HepG2 (cell line): Measurements from ENCODE around the gene BCAP29. TPM values are rescaled to one million over a fixed set of nuclear protein-coding genes. Genes with fewer than 3 reads are reported as not detected.
"Not testable (repeated sequence)": the region's sequence is repeated elsewhere in the genome, so short reads cannot be mapped to it uniquely, and the experiment has no call there.

Experiments used
- ATAC-seq: fragments of 200-7000 bp; cut with Tn5 transposase; 3 replicates; pipeline ENCODE4 v1.9.1; 2020; ENCODE audit warnings: mild to moderate bottlenecking, moderate library complexity
- BruUV-seq: library from RNA; stranded (reverse); fragments of 400-500 nt; replicated peaks from 2 replicates; lab custom pipeline; 2021; lab: Mats Ljungman, UMichigan
- CTCF ChIA-PET: fragments of 300-600 bp; formaldehyde crosslinking; extraction: SDS; loops from one replicate; lab custom pipeline; 2021; ENCODE audit warnings: low total read pairs, inconsistent platforms, low intra/inter-chr PET ratio; lab: Yijun Ruan, JAX
- POLR2A ChIA-PET: fragments of 350-600 bp; sonication (Branson Sonifier 250); formaldehyde crosslinking; loops from one replicate; lab custom pipeline; 2020; ENCODE audit warnings: antibody characterized with exemption, inconsistent platforms; lab: Yijun Ruan, JAX
- DNase-seq: peaks from one replicate; pipeline ENCODE4 v3.0.0-alpha.2; 2015; ENCODE audit warnings: low spot score
- FAIRE-seq: peaks from 3 replicates; lab custom pipeline; 2011; peaks lifted over from hg19 to GRCh38; lab: Jason Lieb, UNC
- H2AFZ ChIP-seq: one replicate; pipeline ENCODE4 v1.6.1; 2011; ENCODE audit warnings: low read length, inconsistent platforms
- H3K27ac ChIP-seq: fragments of 300-600 bp; 3 replicates; pipeline ENCODE4 v1.8.0; 2011; ENCODE audit warnings: mixed run types, mild to moderate bottlenecking, mixed read lengths, low read length, inconsistent platforms; ENCODE audit not compliant: insufficient read depth; ENCODE audit errors: extremely low read length
- H3K27me3 ChIP-seq, 2 experiments: fragments of 200-600 bp in 1 of 2; 2 replicates in 1 of 2; 3 replicates in 1 of 2; pipeline versions ENCODE4 v1.6.0 to v1.8.0; 2011; ENCODE audit warnings: low read length in 2 of 2, mild to moderate bottlenecking in 2 of 2, moderate library complexity in 2 of 2, inconsistent platforms in 1 of 2; ENCODE audit not compliant: insufficient read depth in 2 of 2, control insufficient read depth in 1 of 2
- H3K36me3 ChIP-seq, 2 experiments: fragments of 200-600 bp in 1 of 2; replicated peaks in 1 of 2; 2 replicates in 1 of 2; 3 replicates in 1 of 2; pipeline versions ENCODE4 v1.5.1 to v1.8.0; 2011; ENCODE audit warnings: low read length in 2 of 2, inconsistent platforms in 1 of 2; ENCODE audit not compliant: insufficient read depth in 2 of 2, control insufficient read depth in 1 of 2
- H3K4me1 ChIP-seq: 2 replicates; pipeline ENCODE4 v1.5.1; 2012; ENCODE audit warnings: low read length, inconsistent platforms; ENCODE audit not compliant: insufficient read depth
- H3K4me2 ChIP-seq: 2 replicates; pipeline ENCODE4 v1.6.0; 2011; ENCODE audit warnings: low read depth, low read length, inconsistent platforms
- H3K4me3 ChIP-seq, 3 experiments: fragments of 200-600 bp in 1 of 3; sonication (generic), shearing (Covaris generic) in 1 of 3; replicated peaks in 1 of 3; 2 replicates each; pipeline ENCODE4 v1.5.1; 2011 to 2016; ENCODE audit warnings: low read length in 3 of 3, inconsistent platforms in 2 of 3, low read depth in 2 of 3, mild to moderate bottlenecking in 2 of 3, control low read depth in 1 of 3, mixed read lengths in 1 of 3; ENCODE audit not compliant: insufficient read depth in 1 of 3
- H3K79me2 ChIP-seq: one replicate; pipeline ENCODE4 v1.6.1; 2011; ENCODE audit warnings: low read length, inconsistent platforms; ENCODE audit not compliant: insufficient read depth
- H3K9ac ChIP-seq: 2 replicates; pipeline ENCODE4 v1.6.0; 2011; ENCODE audit warnings: mild to moderate bottlenecking, low read depth, low read length, inconsistent platforms; ENCODE audit not compliant: insufficient read depth
- H3K9me3 ChIP-seq: 2 replicates; pipeline ENCODE4 v1.5.1; 2012; ENCODE audit warnings: mild to moderate bottlenecking, low read length
- H4K20me1 ChIP-seq: 2 replicates; pipeline ENCODE4 v1.6.0; 2011; ENCODE audit warnings: inconsistent platforms, mild to moderate bottlenecking, low read length, moderate library complexity; ENCODE audit not compliant: insufficient read depth
- CHD2 ChIP-seq: IDR thresholded peaks from 2 replicates; pipeline ENCODE4 v1.6.1; 2011; ENCODE audit warnings: low read depth, low read length, improper control_type of control experiment
- ZEB1 ChIP-seq: IDR thresholded peaks from 2 replicates; pipeline ENCODE4 v1.6.1; 2012; ENCODE audit warnings: mild to moderate bottlenecking, low read depth, inconsistent platforms; ENCODE audit not compliant: insufficient replicate concordance
- ZFP36L1 ChIP-seq: sonication (generic); formaldehyde crosslinking; IDR thresholded peaks from 2 replicates; pipeline ENCODE4 v1.8.0; 2022; ENCODE audit warnings: mild to moderate bottlenecking, missing genetic modification reagents, moderate library complexity
- ZNF17 ChIP-seq: sonication (generic); formaldehyde crosslinking; IDR thresholded peaks from 2 replicates; pipeline ENCODE4 v1.5.0; 2020; ENCODE audit warnings: mild to moderate bottlenecking, missing genetic modification reagents
- WGBS: methylation state at CpG from one replicate; pipeline ENCODE4 v1.1.6; 2017; ENCODE audit warnings: low lambda C conversion rate; 5-methylcytosine and 5-hydroxymethylcytosine counted together
- in situ Hi-C: cut with HindIII; loops from 2 replicates; pipeline ENCODE4 v1.10.0; 2017; ENCODE audit warnings: low pct_unique_long_range_greater_than_20kb; ENCODE audit not compliant: extremely low pct_ligation_motif_present
- intact Hi-C: fragments of 100-400 bp; cut with micrococcal nuclease; formaldehyde crosslinking; loops from one replicate; pipeline ENCODE4 v1.10.0; 2022; ENCODE audit not compliant: unreplicated experiment
- polyA plus RNA-seq, 8 experiments: library from polyadenylated mRNA; depleted of rRNA in 3 of 8; stranded (reverse) in 7 of 8; unstranded in 1 of 8; fragments of >200 nt; fragmentation: Illumina TruSeq in 4 of 8; extraction: Trizol in 4 of 8; gene quantifications; 2 replicates each; pipeline versions ENCODE4 v1.2.1 to v1.2.3, GENCODE V29; 2011 to 2016; ENCODE audit warnings: low read depth in 4 of 8, missing spikeins in 1 of 8, mixed read lengths in 1 of 8; ENCODE audit not compliant: insufficient read depth in 1 of 8
- total RNA-seq, 5 experiments: library from RNA; depleted of rRNA; stranded (reverse); fragments of >200 nt; fragmentation: Illumina TruSeq; extraction: Trizol; gene quantifications; 2 replicates each; pipeline ENCODE4 v1.2.3, GENCODE V29; 2016; ENCODE audit warnings: low read depth in 1 of 5
- TF ChIP-seq, protein P1 (sequence below): sonication (generic); formaldehyde crosslinking; IDR thresholded peaks from 2 replicates; pipeline ENCODE4 v1.8.0; 2022; ENCODE audit warnings: mild to moderate bottlenecking, missing genetic modification reagents, moderate library complexity
- TF ChIP-seq, protein P2 (sequence below): sonication (generic); formaldehyde crosslinking; IDR thresholded peaks from 2 replicates; pipeline ENCODE4; 2020; ENCODE audit warnings: missing genetic modification reagents, mild to moderate bottlenecking, borderline replicate concordance

Gene BCAP29
- total and polyA plus RNA-seq, 2 of the 13 experiments (the other 11 are each of a cell fraction or from before 2014, with no cell fraction given) = 15.3 to 35.6 TPM

DNA sequence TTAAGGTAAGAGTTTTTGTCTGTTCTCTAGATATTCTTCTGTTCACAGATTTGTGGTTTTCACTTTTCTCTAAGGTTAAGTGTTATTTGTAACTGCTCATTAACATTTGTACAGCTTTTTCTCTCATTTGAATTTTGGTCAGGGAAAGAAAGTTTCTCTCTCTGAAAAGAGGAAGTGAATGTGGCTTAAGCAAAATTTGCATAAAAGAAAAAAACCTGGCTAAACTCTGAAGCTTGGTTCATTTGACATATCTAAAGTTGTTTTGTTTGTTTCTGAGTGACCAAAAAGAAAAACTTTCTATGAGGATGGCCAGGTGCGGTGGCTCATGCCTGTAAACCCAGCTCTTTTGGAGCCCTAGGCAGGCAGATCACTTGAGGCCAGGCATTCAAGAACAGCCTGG, 58.5 kb downstream of the BCAP29 start (continued):
- TF ChIP-seq, protein P1, sequence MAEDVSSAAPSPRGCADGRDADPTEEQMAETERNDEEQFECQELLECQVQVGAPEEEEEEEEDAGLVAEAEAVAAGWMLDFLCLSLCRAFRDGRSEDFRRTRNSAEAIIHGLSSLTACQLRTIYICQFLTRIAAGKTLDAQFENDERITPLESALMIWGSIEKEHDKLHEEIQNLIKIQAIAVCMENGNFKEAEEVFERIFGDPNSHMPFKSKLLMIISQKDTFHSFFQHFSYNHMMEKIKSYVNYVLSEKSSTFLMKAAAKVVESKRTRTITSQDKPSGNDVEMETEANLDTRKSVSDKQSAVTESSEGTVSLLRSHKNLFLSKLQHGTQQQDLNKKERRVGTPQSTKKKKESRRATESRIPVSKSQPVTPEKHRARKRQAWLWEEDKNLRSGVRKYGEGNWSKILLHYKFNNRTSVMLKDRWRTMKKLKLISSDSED = no peak

DNA sequence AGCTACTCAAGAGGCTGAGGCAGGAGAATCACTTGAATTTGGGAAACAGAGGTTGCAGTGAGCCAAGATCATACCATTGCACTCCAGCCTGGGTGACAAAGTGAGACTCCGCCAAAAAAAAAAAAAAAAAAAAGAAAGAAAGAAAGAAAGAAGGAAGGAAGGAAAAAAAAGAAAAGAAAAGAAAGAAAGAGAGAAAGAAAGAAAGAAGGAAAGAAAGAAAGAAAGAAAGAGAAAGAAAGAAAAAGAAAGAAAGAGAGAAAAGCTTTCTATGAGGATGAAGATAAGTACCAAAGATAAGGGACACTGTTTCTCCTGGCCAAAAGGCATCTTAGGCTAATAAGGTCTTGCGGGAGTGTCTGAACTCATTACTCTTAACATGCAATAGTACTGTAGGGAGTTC, 59.0 kb downstream of the BCAP29 start:
- DNase-seq, H3K79me2 ChIP-seq, BruUV-seq, in situ Hi-C loops, H3K4me3 ChIP-seq, H3K9me3 ChIP-seq, H3K4me1 ChIP-seq, ATAC-seq, H3K9ac ChIP-seq, CTCF ChIA-PET, H4K20me1 ChIP-seq, H3K27ac ChIP-seq, FAIRE-seq, H3K4me2 ChIP-seq, H2AFZ ChIP-seq, H3K27me3 ChIP-seq, POLR2A ChIA-PET, H3K36me3 ChIP-seq, intact Hi-C loops: not testable (repeated sequence)
- 77% methylated on average over 2 of the region's 2 CpGs for WGBS

DNA sequence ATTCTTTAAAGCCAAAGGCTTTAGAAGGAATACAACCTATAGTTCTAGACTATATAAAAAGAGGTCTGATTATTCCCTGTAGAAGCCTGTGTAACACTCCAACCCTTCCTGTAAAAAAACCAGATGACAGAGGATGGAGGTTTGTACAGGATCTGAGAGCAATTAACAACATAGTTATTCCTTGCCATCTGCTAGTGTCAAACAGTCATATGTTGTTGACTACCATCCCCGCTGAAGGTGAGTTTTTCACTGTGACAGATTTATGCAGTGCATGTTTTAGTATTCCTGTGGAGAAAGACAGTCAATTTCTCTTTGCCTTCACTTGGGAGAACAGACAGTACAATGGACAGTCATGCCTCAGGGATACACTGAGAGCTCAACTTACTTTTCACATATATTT, 61.6 kb downstream of the BCAP29 start:
- no peak for TF ChIP-seq CHD2
- TF ChIP-seq ZFP36L1 = no peak
- TF ChIP-seq, protein P2, sequence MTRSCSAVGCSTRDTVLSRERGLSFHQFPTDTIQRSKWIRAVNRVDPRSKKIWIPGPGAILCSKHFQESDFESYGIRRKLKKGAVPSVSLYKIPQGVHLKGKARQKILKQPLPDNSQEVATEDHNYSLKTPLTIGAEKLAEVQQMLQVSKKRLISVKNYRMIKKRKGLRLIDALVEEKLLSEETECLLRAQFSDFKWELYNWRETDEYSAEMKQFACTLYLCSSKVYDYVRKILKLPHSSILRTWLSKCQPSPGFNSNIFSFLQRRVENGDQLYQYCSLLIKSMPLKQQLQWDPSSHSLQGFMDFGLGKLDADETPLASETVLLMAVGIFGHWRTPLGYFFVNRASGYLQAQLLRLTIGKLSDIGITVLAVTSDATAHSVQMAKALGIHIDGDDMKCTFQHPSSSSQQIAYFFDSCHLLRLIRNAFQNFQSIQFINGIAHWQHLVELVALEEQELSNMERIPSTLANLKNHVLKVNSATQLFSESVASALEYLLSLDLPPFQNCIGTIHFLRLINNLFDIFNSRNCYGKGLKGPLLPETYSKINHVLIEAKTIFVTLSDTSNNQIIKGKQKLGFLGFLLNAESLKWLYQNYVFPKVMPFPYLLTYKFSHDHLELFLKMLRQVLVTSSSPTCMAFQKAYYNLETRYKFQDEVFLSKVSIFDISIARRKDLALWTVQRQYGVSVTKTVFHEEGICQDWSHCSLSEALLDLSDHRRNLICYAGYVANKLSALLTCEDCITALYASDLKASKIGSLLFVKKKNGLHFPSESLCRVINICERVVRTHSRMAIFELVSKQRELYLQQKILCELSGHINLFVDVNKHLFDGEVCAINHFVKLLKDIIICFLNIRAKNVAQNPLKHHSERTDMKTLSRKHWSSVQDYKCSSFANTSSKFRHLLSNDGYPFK (CRISPR knock-in tag) = no peak
- TF ChIP-seq ZNF17 (CRISPR knock-in tag) = no peak
- TF ChIP-seq ZEB1 = no peak
- BruUV-seq = no TSS peak
- POLR2A ChIA-PET = no interaction called here
- Histone ChIP-seq H3K36me3 (no peaks in the 10 kb centered on the region), H3K9me3 (no peaks in the 10 kb centered on the region), H3K27ac (no peak overlapping the region), H3K27me3 (peaks cover 0 to 4% of the 10 kb centered on the region in 2 experiments; a peak in 1 of 5 replicates), H3K79me2 (no peaks in the 10 kb centered on the region), H3K4me3 (no peak overlapping the region), H2AFZ (no peak overlapping the region), H3K4me1 (no peaks in the 10 kb centered on the region), H3K9ac (no peak overlapping the region), H4K20me1 (no peaks in the 10 kb centered on the region), H3K4me2 (no peak overlapping the region)
- DNase-seq (no peak), ATAC-seq (no peak), FAIRE-seq (no peak)
- in situ Hi-C loops = no loop called here
- CTCF ChIA-PET = no interaction called here
- no CpG with 5 or more reads among the region's 1 CpG for WGBS
- intact Hi-C loops = no loop called here
